ENCODE measurements around the gene P2RY11.

The P2RY11 gene

GRCh38 chr19:10112895-10113591, 1.6 kb downstream of the P2RY11 start:
- DNase-seq (ENCODE audit: low read depth in 3 of 3) = peak in 1 of 3 donors; percentile 68

DNA sequence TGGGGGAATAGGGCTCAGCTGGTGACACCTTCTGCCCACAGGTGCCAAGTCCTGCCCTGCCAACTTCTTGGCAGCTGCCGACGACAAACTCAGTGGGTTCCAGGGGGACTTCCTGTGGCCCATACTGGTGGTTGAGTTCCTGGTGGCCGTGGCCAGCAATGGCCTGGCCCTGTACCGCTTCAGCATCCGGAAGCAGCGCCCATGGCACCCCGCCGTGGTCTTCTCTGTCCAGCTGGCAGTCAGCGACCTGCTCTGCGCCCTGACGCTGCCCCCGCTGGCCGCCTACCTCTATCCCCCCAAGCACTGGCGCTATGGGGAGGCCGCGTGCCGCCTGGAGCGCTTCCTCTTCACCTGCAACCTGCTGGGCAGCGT, 2.1 kb downstream of the P2RY11 start:
- DNase-seq (ENCODE audit: low read depth in 3 of 3) = no peak

DNA sequence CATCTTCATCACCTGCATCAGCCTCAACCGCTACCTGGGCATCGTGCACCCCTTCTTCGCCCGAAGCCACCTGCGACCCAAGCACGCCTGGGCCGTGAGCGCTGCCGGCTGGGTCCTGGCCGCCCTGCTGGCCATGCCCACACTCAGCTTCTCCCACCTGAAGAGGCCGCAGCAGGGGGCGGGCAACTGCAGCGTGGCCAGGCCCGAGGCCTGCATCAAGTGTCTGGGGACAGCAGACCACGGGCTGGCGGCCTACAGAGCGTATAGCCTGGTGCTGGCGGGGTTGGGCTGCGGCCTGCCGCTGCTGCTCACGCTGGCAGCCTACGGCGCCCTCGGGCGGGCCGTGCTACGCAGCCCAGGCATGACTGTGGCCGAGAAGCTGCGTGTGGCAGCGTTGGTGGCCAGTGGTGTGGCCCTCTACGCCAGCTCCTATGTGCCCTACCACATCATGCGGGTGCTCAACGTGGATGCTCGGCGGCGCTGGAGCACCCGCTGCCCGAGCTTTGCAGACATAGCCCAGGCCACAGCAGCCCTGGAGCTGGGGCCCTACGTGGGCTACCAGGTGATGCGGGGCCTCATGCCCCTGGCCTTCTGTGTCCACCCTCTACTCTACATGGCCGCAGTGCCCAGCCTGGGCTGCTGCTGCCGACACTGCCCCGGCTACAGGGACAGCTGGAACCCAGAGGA, 2.6 kb downstream of the P2RY11 start:
- DNase-seq (ENCODE audit: low read depth in 3 of 3) = no peak

DNA sequence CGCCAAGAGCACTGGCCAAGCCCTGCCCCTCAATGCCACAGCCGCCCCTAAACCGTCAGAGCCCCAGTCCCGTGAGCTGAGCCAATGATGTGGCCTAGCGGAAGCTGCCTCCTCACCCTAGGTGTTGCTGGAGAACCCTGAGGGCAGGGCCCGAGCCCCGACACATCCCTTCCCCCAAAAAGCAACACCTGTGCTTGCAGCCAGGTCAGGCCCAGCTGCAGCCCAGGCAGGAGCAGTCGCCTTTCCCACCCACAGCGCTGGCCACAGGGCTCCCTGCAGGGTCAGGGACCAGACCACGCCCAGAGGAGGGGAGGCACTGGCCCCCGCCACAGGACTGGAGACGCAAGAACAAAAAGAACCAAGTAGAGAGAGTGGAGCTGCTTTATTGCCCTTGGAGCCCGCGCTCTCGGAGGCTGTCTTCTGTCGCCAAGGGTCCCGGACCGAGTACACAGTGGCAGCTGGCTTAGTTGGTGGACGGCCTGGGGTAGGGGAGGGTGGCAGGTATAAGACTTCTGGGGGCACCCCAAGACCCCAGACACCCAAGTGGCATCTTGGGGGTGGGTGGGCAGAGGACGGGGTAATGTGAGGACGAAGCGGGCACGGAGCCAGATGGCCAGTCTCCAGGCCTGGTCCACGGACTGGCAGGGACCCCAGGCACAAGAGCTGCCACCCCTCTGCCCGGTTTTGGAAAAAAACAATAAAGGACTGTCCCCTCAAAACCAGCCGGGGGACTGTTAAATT, 3.3 kb downstream of the P2RY11 start:
- no peak for DNase-seq (ENCODE audit: low read depth in 3 of 3)

GRCh38 chr19:10115392-10116084, 4.0 kb downstream of the P2RY11 start:
- no peak for DNase-seq (ENCODE audit: low read depth in 3 of 3)

GRCh38 chr19:10116085-10116865, 4.8 kb downstream of the P2RY11 start:
- DNase-seq (ENCODE audit: low read depth in 3 of 3) = no peak

GRCh38 chr19:10116866-10117616, 5.5 kb downstream of the P2RY11 start:
- no peak for DNase-seq (ENCODE audit: low read depth in 3 of 3)

GRCh38 chr19:10118960-10119359, 7.5 kb downstream of the P2RY11 start:
- no peak for DNase-seq (ENCODE audit: low read depth in 3 of 3)

DNA sequence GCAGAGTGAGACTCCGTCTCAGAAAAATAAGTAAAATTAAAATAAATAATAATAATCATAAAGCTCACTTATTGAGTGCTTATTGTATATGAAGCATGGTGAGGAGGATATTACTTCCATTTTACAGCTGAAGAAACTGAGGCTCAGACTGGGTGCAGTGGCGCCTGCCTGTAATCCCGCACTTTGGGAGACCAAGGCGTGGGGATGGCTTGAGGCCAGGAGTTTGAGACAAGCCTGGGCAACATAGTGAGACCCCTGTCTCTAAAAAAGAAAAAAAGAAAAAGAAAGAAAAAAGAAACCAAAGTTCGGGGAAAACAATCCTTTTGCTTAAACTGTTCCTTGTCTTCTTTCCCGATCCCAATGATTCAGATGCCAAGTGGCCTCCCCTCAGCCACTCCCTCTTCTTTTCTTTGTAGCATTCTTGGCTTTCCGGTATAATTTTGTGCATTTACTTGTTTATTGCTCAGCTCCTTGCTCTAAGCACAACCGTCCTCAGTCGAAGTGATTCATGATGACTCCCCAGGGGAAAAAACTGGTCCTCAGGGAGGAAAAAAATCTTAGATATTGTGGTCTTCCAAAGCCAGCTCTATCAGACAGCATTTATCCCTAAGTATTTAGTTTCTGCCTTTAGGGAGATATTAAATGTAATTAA, 9.2 kb downstream of the P2RY11 start:
- DNase-seq (ENCODE audit: low read depth in 3 of 3) = no peak

DNA sequence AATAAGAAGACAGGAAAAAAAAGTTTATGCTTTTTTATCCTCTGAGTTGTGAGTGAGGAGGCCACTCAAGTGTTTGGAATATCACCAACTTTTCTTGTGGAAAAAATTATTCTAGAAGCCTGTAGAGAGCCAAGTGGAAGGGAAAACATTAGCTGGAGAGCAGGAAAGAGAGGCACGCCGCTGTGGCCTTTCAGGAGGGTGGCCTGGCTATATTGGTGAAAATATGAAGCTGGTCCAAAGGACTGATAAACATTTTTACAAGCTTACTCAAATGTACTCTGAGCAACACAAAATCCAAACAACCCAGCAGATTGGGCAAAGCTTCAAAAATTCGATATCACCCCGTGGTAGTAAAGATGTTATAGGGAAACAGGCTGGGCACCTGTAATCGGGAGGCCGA, 10.6 kb downstream of the P2RY11 start:
- no peak for DNase-seq (ENCODE audit: low read depth in 3 of 3)

DNA sequence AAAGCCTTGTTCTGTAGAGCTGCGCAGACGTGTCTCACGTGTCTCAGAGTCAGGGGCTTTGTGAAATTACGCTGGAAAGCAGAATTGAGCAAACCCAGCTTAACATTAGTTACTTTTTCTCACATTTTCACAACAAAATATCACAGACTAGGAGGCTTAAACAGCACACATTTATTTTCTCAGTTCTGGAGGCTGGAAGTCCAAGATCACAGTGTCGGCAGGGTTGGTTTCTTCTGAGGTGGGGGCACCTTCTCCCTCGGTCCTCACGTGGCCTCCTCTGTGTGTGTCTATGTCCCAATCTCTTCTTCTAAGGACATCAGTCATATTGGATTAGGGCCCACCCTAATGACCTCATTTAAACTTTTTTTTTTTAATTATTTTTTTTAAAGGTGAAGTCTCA, 12.9 kb downstream of the P2RY11 start:
- no peak for DNase-seq (ENCODE audit: low read depth in 3 of 3)

DNA sequence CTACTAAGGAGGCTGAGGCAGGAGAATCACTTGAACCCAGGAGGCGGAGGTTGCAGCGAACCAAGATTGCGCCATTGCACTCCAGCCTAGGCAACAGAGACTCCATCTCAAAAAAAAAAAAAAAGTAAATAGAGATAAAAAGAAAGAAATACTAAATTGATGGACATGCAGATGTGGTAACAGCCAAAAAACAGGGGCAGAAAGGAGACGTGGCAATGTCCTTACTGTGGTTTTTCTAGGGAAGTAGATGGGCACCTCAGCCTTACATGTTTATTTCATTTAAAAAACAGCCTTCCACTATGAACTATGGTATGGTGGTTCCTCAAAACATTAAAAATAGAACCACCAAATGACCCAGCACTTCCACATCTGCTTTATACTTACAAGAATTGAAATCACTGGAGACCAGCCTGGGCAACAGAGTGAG, 14.7 kb downstream of the P2RY11 start:
- DNase-seq (ENCODE audit: low read depth in 3 of 3) = no peak

DNA sequence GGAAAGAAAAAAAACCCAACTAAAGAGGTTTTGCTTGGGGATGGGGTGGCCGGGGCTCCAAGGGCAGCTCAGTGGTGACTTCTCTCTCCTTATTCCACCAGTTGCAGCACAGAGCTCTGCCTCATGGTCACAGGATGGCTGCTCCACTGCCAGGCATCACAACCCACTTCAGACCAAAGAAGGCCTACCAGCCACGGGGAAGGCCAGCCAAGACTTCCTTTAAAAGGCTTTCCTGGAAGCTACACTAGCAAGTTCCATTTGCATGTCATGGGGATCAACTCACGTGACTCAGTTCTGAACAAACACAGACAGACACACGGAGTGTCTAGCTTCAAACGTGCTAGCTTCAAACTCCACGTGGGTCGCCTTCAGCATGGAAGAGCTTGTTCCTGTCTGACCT, 21.4 kb downstream of the P2RY11 start:
- DNase-seq (ENCODE audit: low read depth in 3 of 3) = no peak

GRCh38 chr19:10133596-10133995, 22.1 kb downstream of the P2RY11 start:
- DNase-seq (ENCODE audit: low read depth in 3 of 3) = no peak

DNA sequence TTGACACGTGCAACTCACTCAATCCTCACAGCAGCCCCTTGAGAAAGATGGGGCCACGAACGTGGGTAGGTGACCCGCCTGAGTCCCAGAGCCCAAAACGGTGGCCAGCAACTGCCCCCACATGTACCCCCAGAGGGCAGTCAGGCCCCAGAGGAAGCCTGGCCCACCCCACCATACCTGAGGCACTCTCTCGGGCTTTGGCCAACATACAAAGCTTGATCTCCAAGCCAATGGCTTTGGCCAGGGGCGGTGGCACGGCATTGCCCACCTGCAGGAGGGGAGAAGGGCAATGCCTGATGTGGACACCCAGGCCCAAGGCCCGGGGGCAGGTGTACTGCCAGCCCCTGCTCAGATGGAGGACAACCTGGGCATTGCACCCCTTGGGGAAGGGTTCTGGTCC, 22.5 kb downstream of the P2RY11 start:
- no peak for DNase-seq (ENCODE audit: low read depth in 3 of 3)

GRCh38 chr19:10135551-10136334, 24.2 kb downstream of the P2RY11 start:
- DNase-seq (ENCODE audit: low read depth in 3 of 3) = no peak

DNA sequence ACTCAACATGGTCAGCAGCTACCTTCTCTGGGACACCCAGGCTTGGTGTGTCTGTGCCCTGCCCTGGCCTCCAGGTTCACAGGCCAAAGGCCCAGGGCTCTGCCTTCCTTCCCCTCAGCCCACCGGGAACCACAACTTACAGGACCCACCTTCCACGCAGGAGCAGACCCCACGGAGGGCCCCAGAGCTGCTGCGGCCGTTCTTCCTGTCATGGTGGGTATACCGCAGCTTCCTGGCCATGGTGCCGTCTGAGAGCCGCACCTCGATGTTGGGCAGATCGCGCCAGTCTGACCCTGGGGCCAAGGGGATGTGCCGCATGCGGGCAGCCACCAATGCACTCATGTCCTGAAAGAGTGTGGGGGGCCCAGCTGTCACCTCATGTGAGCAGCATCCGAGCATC, 25.4 kb downstream of the P2RY11 start:
- no peak for DNase-seq (ENCODE audit: low read depth in 3 of 3)

DNA sequence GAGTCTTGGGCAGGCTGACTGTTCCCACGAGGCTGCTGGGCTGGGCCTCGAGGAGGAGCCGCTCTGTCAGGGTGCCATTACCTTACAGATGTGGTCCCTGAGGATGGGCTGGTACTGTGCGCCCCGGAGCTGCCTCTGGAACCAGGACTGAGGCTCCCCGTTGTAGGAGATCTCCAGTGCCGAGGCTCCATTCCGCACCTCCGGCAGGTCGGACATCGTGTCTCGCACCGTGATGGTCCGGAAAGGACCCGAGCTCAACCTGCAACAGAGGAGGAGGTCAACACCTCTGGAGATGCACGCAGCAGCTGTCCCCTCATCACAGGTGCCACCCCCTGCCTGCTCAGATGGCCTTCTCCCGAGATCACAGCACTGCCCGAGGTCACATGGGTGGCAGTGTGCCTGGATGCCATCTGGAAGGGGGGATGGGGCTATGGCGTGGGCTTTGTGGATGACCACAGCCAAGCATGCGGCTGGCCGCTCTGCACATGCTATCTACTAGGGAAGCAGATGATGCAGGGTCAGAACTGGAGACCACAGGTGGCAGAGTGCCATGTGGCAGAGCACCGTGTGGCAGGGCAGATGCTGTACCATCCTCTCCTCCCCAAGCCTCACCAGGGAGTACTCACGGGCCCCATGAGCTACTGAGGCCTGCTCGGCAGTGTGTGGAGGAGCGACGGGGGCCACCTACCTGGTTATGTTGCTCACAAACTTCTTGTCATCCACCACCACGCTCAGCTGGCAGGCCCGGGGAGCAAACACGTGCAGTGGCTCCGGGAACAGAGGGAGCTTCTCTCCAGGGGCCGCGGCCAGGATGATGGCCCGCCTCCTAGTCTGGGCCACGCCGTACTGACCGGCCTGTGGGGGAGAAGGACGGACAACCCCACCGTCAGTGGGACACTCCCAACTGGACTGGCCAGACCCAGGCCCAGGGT, 26.5 kb downstream of the P2RY11 start:
- no peak for DNase-seq (ENCODE audit: low read depth in 3 of 3)
